Neuronal stem cell (in vitro differentiated cells): Measurements from ENCODE around the gene VPS8.

Experiments
- DNase-seq: peaks from one replicate; pipeline ENCODE4 v3.0.0-alpha.2; 2013; ENCODE audit warnings: low spot score
- H2AFZ ChIP-seq: one replicate; pipeline ENCODE4 v1.6.1; 2013; ENCODE audit warnings: mild to moderate bottlenecking, low read length, inconsistent platforms
- H2AK5ac ChIP-seq: 2 replicates; pipeline ENCODE4 v1.6.1; 2013; ENCODE audit warnings: low read depth, mild to moderate bottlenecking, inconsistent platforms, low read length, moderate library complexity, mixed read lengths
- H2BK120ac ChIP-seq: 2 replicates; pipeline ENCODE4 v1.6.1; 2013; ENCODE audit warnings: low read depth, mild to moderate bottlenecking, inconsistent platforms, low read length, moderate library complexity, mixed read lengths
- H2BK12ac ChIP-seq: one replicate; pipeline ENCODE4 v1.6.1; 2013; ENCODE audit warnings: low read length, inconsistent platforms
- H2BK15ac ChIP-seq: 2 replicates; pipeline ENCODE4 v1.6.1; 2013; ENCODE audit warnings: mild to moderate bottlenecking, low read length, inconsistent platforms, mixed read lengths
- H2BK5ac ChIP-seq: one replicate; pipeline ENCODE4 v1.6.1; 2013; ENCODE audit warnings: inconsistent platforms, mild to moderate bottlenecking, low read length, moderate library complexity
- H3K14ac ChIP-seq: one replicate; pipeline ENCODE4 v1.6.1; 2013; ENCODE audit warnings: low read length, inconsistent platforms
- H3K18ac ChIP-seq: 2 replicates; pipeline ENCODE4 v1.6.1; 2013; ENCODE audit warnings: low read length, inconsistent platforms
- H3K23ac ChIP-seq: 2 replicates; pipeline ENCODE4 v1.6.1; 2013; ENCODE audit warnings: low read depth, mild to moderate bottlenecking, mixed read lengths, low read length, inconsistent platforms; ENCODE audit not compliant: poor library complexity
- H3K27ac ChIP-seq: replicated peaks from 3 replicates; pipeline ENCODE4 v1.5.1; 2013; ENCODE audit warnings: low read length, inconsistent platforms
- H3K27me3 ChIP-seq, 3 experiments: 2 replicates each; pipeline ENCODE4 v1.6.1; 2013; ENCODE audit warnings: low read length in 3 of 3, mild to moderate bottlenecking in 2 of 3, inconsistent platforms in 1 of 3, low read depth in 1 of 3, mixed read lengths in 1 of 3, moderate library complexity in 1 of 3; ENCODE audit not compliant: control insufficient read depth in 3 of 3, insufficient read depth in 3 of 3
- H3K36me3 ChIP-seq, 2 donors: replicated peaks in 1 of 2; 2 replicates each; pipeline ENCODE4 v1.6.1; 2013; ENCODE audit warnings: low read length in 2 of 2; ENCODE audit not compliant: control insufficient read depth in 2 of 2, insufficient read depth in 2 of 2
- H3K4ac ChIP-seq: 2 replicates; pipeline ENCODE4 v1.6.1; 2013; ENCODE audit warnings: inconsistent platforms, mild to moderate bottlenecking, low read length, moderate library complexity
- H3K4me1 ChIP-seq, 2 donors: 1 replicate in 1 of 2; 2 replicates in 1 of 2; pipeline ENCODE4 v1.6.1; 2013; ENCODE audit warnings: low read length in 2 of 2, low read depth in 1 of 2; ENCODE audit not compliant: control insufficient read depth in 2 of 2, insufficient read depth in 1 of 2
- H3K4me2 ChIP-seq: one replicate; pipeline ENCODE4 v1.6.1; 2013; ENCODE audit warnings: mild to moderate bottlenecking, low read length, inconsistent platforms; ENCODE audit not compliant: insufficient read depth, poor library complexity, severe bottlenecking
- H3K4me3 ChIP-seq, 2 donors: 2 replicates each; pipeline ENCODE4 v1.5.1; 2013; ENCODE audit warnings: low read length in 2 of 2, mild to moderate bottlenecking in 2 of 2, inconsistent platforms in 1 of 2, moderate library complexity in 1 of 2
- H3K79me1 ChIP-seq: one replicate; pipeline ENCODE4 v1.6.1; 2013; ENCODE audit warnings: low read depth, mild to moderate bottlenecking, inconsistent platforms, low read length, moderate library complexity
- H3K9ac ChIP-seq: one replicate; pipeline ENCODE4 v1.6.1; 2013; ENCODE audit warnings: mild to moderate bottlenecking, low read depth, low read length, inconsistent platforms; ENCODE audit not compliant: poor library complexity
- H3K9me3 ChIP-seq, 2 donors: replicated peaks in 1 of 2; 2 replicates each; pipeline versions ENCODE3 to v1.6.1; 2013; ENCODE audit warnings: low read length in 2 of 2, mild to moderate bottlenecking in 2 of 2, inconsistent platforms in 1 of 2, low read depth in 1 of 2, mixed read lengths in 1 of 2, moderate library complexity in 1 of 2; ENCODE audit not compliant: control insufficient read depth in 2 of 2, insufficient read depth in 1 of 2
- H4K8ac ChIP-seq: one replicate; pipeline ENCODE4 v1.6.1; 2013; ENCODE audit warnings: low read depth, mild to moderate bottlenecking, inconsistent platforms, low read length, moderate library complexity
- H4K91ac ChIP-seq: one replicate; pipeline ENCODE4 v1.6.1; 2013; ENCODE audit warnings: low read length, low read depth, mild to moderate bottlenecking, inconsistent platforms; ENCODE audit not compliant: poor library complexity
- WGBS, 2 donors: extraction: QIAGEN DNeasy Blood & Tissue Kit; methylation state at CpG; one replicate each; pipeline ENCODE4 v1.1.7; 2013; ENCODE audit warnings: missing lambda C conversion rate in 2 of 2, mixed read lengths in 1 of 2; ENCODE audit not compliant: insufficient read length in 2 of 2, insufficient replicate concordance in 1 of 2; ENCODE audit errors: extremely low coverage in 2 of 2; 5-methylcytosine and 5-hydroxymethylcytosine counted together

VPS8 gene

DNA sequence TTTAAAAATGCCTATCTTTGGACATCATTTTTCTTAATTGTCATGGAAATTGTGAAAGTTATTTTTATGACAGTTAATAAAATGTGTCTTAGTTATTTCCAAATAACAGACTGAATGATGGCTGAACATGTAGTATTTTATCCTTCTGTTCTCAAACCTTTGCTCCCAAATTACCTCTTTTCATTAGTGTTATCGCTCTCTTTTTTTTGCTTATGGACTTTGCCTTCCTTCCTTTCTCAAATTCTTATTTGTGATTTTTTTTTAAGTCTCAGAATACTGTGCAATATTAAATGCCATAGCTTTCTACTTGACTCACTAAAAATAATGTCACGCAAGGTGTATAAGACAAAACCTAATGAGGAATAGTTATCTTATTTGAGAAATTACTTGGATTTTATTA lies 107.7 kb downstream of the VPS8 start:
- no peaks in the 10 kb centered on the region for H3K79me1 ChIP-seq
- no CpG with 5 or more reads among the region's 2 CpGs for WGBS, 2 donors
- H2AFZ ChIP-seq = no peak overlapping the region
- no peaks in the 10 kb centered on the region for H3K27me3 ChIP-seq
- no peak overlapping the region for H2BK15ac ChIP-seq
- no peak overlapping the region for H3K4me2 ChIP-seq
- no peak overlapping the region for H3K9ac ChIP-seq
- no peak overlapping the region for H2BK120ac ChIP-seq
- no peak overlapping the region for H2AK5ac ChIP-seq
- DNase-seq = no peak
- H4K91ac ChIP-seq = no peak overlapping the region
- H3K18ac ChIP-seq = no peak overlapping the region
- no peak overlapping the region for H2BK5ac ChIP-seq
- no peak overlapping the region for H3K4me3 ChIP-seq
- no peak overlapping the region for H2BK12ac ChIP-seq
- H3K23ac ChIP-seq = no peak overlapping the region
- H3K9me3 ChIP-seq = no peaks in the 10 kb centered on the region
- peaks cover 0 to 2% of the 10 kb centered on the region in 2 donors for H3K4me1 ChIP-seq
- no peak overlapping the region for H3K14ac ChIP-seq
- H3K4ac ChIP-seq = no peak overlapping the region
- H3K36me3 ChIP-seq = peaks cover 0 to 18% of the 10 kb centered on the region in 2 donors
- no peak overlapping the region for H3K27ac ChIP-seq
- H4K8ac ChIP-seq = no peak overlapping the region

GRCh38 chr3:184924547-184924946 lies 112.6 kb downstream of the VPS8 start:
- H3K9me3 ChIP-seq = no peaks in the 10 kb centered on the region
- H3K9ac ChIP-seq = no peak overlapping the region
- H4K8ac ChIP-seq = no peak overlapping the region
- H3K4me1 ChIP-seq = peaks cover 0 to 2% of the 10 kb centered on the region in 2 donors
- H3K14ac ChIP-seq = no peak overlapping the region
- H2BK15ac ChIP-seq = no peak overlapping the region
- H3K4me2 ChIP-seq = no peak overlapping the region
- no peak overlapping the region for H2BK120ac ChIP-seq
- no peaks in the 10 kb centered on the region for H3K79me1 ChIP-seq
- H3K4ac ChIP-seq = no peak overlapping the region
- WGBS, 2 donors = no CpG with 5 or more reads among the region's 7 CpGs
- no peak overlapping the region for H3K27ac ChIP-seq
- peaks cover 1 to 37% of the 10 kb centered on the region in 2 donors for H3K36me3 ChIP-seq
- H2BK5ac ChIP-seq = no peak overlapping the region
- no peak overlapping the region for H2AK5ac ChIP-seq
- no peak overlapping the region for H3K18ac ChIP-seq
- no peak overlapping the region for H3K23ac ChIP-seq
- H2AFZ ChIP-seq = no peak overlapping the region
- H3K27me3 ChIP-seq = no peaks in the 10 kb centered on the region
- no peak overlapping the region for H3K4me3 ChIP-seq
- no peak for DNase-seq
- H4K91ac ChIP-seq = no peak overlapping the region
- H2BK12ac ChIP-seq = no peak overlapping the region

DNA sequence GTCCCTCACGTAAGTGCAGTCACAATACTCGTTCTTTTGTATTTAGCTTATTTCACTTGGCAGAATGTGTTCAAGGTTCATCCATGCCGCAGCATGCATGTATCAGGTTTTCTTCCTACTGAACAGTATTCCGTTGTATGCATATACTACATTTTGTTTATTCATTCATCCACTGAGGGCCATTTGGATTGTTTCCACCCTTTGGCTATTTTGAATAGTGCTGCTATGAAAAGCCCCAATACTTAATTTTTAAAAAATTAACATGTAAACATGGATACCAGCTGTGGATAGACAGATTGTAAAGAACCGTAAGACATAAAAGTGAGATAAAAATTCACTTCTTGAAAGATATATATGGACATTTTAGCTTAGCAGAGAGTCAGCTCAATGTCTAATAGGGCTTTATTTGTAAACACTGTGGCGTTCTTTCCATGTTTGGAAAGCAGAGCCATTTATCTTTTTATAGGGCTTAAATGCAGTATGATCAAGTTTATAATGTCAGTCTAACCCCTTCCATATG lies 115.9 kb downstream of the VPS8 start:
- Histone ChIP-seq H3K27me3 (no peaks in the 10 kb centered on the region), H3K27ac (no peak overlapping the region), H3K4me2 (no peak overlapping the region), H4K8ac (no peak overlapping the region), H2BK120ac (no peak overlapping the region), H2BK5ac (no peak overlapping the region), H3K36me3 (peaks cover 1 to 40% of the 10 kb centered on the region in 2 donors), H2AFZ (no peak overlapping the region), H3K4me1 (peaks cover 0 to 2% of the 10 kb centered on the region in 2 donors), H3K23ac (no peak overlapping the region), H3K4ac (no peak overlapping the region), H2BK15ac (no peak overlapping the region), H4K91ac (no peak overlapping the region), H3K9me3 (no peaks in the 10 kb centered on the region), H3K4me3 (no peak overlapping the region), H3K18ac (no peak overlapping the region), H3K9ac (no peak overlapping the region), H2AK5ac (no peak overlapping the region), H2BK12ac (no peak overlapping the region), H3K14ac (no peak overlapping the region), H3K79me1 (no peaks in the 10 kb centered on the region)
- no peak for DNase-seq
- no CpG with 5 or more reads among the region's 6 CpGs for WGBS, 2 donors

DNA sequence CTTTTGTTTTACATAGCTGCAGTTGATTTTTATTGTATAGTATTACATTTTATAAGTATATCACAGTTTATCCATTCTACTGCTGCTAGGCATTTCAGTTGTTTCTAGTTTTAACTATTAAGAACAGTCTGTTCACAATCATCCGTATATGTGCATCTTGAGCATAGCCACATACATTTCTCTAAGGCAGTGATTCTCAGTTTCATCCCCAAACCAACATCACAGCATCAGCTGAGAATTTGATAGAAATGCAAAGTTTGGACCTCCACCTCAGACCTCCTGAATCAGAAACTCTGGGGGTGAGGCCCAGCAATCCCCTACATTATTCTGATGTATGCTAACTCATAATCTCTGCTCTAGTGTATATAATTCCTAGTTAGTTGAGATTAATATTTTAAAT lies 120.8 kb downstream of the VPS8 start:
- Histone ChIP-seq H3K4me2 (no peak overlapping the region), H2AK5ac (no peak overlapping the region)

More for the DNA sequence above, 120.8 kb downstream of the VPS8 start:
- H2BK12ac ChIP-seq = no peak overlapping the region
- H4K8ac ChIP-seq = no peak overlapping the region
- H2BK5ac ChIP-seq = no peak overlapping the region
- no peak overlapping the region for H3K23ac ChIP-seq
- no peak overlapping the region for H3K27ac ChIP-seq
- no peak overlapping the region for H2BK120ac ChIP-seq
- H3K4me1 ChIP-seq = no peaks in the 10 kb centered on the region
- no peaks in the 10 kb centered on the region for H3K79me1 ChIP-seq
- no CpG with 5 or more reads among the region's 1 CpG for WGBS, 2 donors
- no peak overlapping the region for H3K18ac ChIP-seq
- H4K91ac ChIP-seq = no peak overlapping the region
- H3K9ac ChIP-seq = no peak overlapping the region
- no peak overlapping the region for H3K4ac ChIP-seq
- no peak overlapping the region for H3K4me3 ChIP-seq
- H2BK15ac ChIP-seq = no peak overlapping the region
- no peaks in the 10 kb centered on the region for H3K9me3 ChIP-seq
- no peak overlapping the region for H2AFZ ChIP-seq
- H3K14ac ChIP-seq = no peak overlapping the region
- no peaks in the 10 kb centered on the region for H3K27me3 ChIP-seq
- no peak for DNase-seq
- peaks cover 0 to 18% of the 10 kb centered on the region in 2 donors for H3K36me3 ChIP-seq
